HG02642 (cell line): ENCODE measurements around the gene ACR.
A peak's percentile ranks its signal among the peaks of the same experiment; 100 is the strongest.
"Not testable (repeated sequence)": the region's sequence is repeated elsewhere in the genome, so short reads cannot be mapped to it uniquely, and the experiment has no call there.

Source experiments
- ATAC-seq: cut with Tn5 transposase; IDR thresholded peaks from one replicate; pipeline ENCODE4 v1.9.1; 2021; ENCODE audit warnings: mild to moderate bottlenecking; ENCODE audit not compliant: unreplicated experiment, poor library complexity

Gene ACR

DNA sequence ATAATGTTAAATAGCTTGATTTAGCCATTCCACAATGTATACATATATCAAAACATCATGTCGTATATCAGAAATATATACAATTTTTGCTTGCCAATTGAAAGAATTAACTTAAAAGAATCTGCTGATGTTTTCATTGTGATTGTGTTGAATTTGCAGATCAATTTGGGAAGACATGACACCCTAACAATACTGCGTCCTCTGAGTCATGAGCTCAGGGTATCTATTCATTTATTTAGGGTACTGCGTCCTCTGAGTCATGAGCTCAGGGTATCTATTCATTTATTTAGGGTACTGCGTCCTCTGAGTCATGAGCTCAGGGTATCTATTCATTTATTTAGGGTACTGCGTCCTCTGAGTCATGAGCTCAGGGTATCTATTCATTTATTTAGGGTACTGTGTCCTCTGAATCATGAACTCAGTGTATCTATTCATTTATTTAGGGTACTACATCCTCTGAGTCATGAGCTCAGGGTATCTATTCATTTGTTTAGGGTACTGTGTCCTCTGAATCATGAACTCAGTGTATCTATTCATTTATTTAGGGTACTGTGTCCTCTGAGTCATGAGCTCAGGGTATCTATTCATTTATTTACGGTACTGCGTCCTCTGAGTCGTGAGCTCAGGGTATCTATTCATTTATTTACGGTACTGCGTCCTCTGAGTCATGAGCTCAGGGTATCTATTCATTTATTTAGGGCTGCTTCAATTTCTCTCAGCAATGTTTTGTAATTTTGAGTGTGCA, 21.8 kb downstream of the ACR start:
- ATAC-seq: not testable (repeated sequence)

DNA sequence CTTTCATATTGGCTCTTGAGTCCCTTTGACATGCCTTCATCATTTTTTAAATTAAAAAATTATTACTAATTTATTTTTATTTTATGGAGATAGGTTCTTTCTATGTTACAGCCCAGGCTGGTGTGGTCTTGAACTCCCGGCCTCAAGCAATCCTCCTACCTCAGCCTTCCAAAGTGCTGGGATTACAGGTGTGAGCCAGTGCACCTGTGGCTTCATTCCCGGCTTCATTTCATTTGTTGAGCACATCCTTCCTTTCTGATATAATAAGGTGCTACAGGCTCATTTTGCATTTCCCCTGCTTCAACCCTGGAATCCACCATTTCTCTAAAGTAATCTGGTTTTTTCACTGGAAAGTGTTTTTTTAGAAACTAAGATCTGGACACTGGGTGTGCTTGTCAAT, 23.8 kb downstream of the ACR start:
- not testable (repeated sequence) for ATAC-seq

DNA sequence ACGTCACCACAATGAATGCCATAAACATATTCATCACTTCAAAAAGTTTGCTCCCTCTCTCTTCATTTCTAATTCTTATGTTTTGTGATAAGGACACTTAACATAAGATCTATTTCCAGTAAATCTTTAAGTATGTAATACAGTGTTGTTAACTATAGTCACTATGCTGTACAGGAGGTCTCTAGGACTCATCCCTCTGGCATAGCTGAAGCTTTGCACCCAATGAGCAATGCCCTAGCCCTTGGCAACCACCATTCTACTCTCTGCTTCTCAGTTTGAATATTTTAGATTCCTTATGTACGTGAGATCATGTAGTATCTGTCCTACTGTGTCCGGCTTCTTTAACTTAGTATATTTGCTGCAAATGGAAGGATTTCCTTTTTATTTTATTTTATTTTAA, 26.3 kb downstream of the ACR start:
- ATAC-seq: not testable (repeated sequence)

DNA sequence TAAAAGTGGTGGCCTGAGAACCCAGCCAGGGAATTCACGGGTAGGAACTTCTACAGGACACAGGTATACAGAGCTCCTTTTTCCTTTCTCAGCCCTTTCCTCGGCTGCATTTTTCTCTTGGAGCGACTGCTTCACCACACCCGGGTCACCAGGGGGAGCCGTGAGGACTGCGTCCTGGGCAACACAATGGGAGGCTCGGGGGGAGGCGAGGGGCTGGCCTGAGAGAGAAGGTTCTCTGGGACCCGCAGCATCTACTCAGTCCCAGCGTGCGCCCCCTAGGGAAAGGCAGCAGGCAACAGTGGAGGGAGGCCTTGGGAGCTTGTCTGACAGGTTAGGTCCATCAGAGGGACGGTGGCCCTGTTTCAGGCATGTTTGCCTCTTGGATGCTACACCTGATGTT, 37.1 kb downstream of the ACR start:
- ATAC-seq: not testable (repeated sequence)

DNA sequence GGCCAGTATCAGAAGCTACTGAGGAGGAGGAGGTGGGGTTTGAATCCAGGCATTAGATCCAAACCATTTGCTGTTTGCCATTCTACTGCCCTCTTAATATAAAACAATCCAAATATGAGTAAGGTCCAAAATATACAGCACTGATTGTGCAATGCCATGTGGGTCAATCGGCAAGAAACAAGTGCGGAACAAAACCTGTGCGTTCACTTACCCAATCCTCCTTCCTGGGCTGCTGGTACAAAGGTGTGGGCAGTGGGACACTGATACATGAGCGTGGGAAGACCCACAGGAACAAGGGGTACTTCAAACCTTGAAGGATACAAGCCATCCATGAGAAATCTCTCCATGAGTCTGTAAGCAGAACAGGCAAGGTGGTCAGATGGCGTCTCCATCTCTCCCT, 39.6 kb downstream of the ACR start:
- ATAC-seq: not testable (repeated sequence)

DNA sequence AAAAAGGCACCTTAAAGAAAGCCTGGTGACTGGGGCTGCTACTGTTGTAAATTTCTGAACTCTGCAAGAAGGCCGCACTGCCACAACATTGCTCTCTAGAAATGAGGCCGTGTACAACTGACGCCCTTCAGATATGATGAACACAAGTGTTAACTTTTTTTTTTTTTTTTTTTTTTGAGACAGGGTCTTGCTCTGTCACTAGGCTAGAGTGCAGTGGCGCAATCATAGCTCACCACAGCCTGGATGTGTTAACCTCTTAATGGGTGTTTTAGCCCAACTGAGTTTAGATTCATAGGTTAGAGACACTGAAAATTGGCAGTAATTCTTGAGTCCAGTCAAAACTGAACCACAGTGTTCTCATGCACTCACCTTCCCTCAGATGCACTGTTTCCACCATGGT, 42.2 kb downstream of the ACR start:
- not testable (repeated sequence) for ATAC-seq

DNA sequence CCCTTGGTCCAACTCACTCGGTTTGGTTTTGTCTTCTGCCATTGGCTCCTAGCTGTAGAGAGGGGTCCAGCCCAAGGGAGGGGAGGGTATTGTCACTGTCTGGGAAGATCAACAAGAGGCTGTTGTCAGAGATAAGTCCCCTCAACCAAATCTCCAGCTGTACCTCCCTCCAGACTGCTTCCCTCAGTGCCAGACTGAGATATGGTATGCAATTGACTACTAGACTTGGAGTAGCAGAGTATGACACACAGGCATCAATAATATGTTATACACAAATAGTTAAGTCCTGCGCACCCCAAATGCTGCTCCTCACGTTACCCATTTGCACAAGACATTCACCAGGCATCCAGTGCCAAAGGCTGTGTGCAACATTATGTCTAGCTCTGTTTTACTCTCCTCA, 44.2 kb downstream of the ACR start:
- ATAC-seq: not testable (repeated sequence)

DNA sequence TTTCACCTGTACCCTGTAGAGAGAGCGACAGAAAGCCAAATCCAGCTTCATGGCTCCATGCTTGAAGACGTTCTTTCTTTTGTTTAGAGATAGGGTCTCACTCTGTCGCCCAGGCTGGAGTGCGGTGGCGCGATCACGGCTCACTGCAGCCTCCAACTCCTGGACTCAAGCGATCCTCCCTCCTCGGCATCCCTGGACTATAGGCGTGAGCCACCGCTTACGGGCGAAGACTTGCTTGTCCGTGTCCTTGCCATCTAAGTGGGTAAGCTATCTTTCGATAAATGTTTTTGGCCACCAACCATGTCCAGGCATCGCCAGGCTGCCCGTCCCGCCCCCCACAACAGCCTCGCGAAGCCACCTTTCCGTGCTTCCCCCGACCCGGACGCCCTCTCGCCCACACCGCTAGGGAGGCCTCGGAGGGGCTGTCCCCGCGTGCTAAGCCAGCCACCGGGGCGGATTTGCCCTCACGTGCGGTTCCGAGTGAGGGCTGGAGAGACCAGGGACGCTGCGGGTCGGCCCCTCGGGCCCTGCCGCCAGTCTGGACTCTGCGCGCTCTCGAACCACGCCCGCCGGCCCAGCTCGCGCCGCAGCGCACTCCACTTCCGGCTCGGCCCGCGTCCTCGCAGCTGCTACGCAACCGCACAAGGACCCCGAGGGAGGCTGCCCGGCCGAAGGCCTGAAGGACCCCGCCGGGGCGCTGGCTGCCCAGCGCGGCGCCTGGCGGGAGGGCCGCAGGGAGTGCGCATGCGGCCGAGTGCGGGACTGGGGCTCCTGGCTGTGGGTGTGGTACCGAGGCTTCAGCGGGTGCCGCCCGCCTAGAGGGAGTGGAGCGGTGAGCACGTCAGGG, 45.3 kb downstream of the ACR start, which contains the start of gene RABL2B:
RABL2B (minus strand) TSS at position 604 of the 847 bp plus-strand sequence. CDS start 1,342 bp downstream, outside the sequence.
- peak; percentile 96 for ATAC-seq

DNA sequence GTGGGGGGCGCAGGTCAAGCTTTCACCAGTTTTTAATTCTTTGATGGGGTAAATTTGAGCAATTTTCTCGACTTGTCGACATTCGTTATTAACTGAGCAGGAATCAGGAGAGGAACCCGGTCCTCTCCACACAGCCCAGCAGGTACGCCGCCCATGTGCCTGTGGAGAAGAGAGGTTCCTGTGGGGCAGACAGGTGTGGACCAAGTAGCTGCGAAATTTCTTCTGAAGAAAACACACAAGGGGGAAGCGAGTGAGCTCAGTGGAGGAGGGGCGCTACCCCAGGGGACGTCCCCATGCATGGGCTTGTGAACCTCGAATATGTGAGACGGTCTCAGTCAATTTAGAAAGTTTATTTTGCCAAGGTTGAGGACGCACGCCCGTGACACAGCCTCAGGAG, 45.9 kb downstream of the ACR start:
- ATAC-seq: peak; percentile 30

DNA sequence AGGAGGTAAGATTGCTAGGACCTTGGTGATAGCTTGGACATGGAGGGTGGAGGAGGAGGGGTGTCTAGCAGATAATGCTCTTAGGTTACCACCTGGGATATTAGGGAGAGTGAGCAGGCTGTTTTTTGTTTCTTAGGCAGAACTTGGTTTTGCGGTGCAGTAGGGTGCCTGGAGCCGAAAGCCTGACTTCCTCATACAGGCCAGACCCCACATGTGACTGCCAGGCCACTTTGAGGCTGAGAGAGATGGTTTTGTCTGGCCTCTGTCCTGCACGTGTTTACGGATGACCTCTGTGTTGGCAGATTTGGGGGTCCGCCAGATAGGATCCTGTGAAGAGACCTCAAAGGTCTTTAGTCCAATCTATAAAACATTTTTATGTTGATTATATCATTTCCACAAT, 47.3 kb downstream of the ACR start:
- ATAC-seq: not testable (repeated sequence)

DNA sequence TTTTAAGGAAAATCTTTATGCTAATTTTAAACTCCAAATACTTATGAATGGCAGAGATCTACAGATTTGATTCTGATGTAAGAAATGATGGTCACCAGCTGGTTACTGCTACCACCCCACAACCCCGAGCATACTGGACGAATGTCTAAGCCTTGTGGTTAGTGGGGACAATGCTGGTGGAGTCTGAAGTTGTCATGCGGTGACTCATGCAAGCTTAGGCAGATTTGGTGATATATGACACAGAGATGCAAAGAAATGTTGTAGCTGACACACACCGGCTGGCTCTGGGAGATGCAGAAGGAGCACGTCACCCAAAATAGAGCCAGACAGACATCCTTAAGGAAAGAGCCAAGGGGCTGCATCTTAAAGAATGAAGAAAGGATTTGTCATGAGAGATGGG, 48.9 kb downstream of the ACR start:
- ATAC-seq: not testable (repeated sequence)
